NCI-H526 treated with DMSO at 0.1 percent for 48 hours (cell line): Measurements from ENCODE around the gene CLEC10A.
A peak's percentile ranks its signal among the peaks of the same experiment; 100 is the strongest.
"Not testable (repeated sequence)": the region's sequence is repeated elsewhere in the genome, so short reads cannot be mapped to it uniquely, and the experiment has no call there.

Source experiments
- DNase-seq: peaks from one replicate; lab custom pipeline; 2025; lab: John Stamatoyannopoulos, UW

Gene CLEC10A

DNA sequence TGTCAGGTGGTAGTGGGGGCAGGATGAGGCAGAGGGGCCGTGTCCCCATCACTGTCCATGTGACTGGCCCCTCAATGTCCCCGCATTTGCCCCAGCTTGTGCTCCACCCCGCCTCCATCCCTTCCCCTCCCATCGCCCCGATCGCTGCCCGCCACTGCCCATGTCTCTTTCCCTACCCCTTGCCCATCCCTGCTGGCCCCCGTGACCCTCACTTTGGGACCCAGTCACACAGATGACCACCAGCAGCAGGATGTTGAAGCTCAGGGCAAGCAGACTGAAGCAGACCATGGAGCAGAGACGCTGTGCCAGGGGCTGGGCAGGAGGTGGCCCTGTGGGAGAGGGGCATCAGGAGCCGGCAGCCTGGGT is 28.5 kb upstream of the CLEC10A start:
- no peak for DNase-seq

- DNase-seq, result no peak
Measured at GRCh38 chr17:7107795-7108559, 27.9 kb upstream of the CLEC10A start.

DNA sequence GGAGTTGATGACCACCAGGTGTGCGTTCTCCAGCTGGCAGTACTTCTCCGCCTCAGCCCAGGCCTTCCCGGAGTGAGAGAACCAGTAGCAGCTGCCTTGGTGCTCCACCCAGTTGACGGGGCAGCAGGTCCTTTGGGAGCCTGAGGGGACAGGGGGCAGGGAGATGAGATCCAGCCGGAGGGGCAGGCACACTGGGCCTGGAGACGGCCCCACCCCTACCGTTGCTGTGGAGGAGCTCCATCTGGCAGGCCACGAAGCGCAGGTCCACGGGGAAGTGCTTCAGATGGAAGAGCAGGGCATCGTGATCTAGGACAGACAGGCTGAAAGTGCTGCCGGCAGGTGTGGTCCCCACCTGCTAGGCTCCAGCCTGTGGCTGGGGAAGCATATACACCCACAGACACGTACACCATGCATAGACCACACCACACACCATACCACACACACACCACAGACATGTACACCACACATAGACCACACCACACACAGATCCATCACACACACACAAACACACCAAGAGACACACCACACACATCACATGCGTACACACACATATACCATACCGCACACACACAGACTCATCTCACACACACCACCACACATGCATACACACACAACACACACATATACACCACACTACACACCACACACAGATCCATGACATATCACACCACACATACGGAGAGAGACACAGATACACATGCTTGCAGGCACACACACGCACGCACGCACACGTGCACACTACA is 27.1 kb upstream of the CLEC10A start:
- peak; percentile 5 for DNase-seq

DNA sequence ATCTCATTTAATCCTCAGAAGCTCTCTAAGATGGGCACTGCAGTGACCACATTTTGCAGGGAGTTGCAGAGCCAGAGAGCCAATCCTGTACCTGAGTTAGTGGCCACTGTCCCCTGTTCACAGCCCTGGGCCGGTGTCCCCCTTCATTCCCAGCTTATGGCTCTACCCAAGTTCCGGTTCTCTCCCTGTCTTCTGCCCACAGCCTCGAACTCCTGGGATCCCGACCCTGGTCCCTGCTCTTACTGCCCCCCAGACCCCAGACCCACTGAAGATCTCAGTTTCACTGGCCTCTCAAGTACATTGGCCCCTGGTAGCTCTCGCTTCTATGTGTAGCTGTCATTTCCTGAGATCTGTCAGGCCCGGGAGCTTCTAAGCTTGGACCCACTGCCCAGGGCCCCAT is 22.4 kb upstream of the CLEC10A start:
- no peak for DNase-seq

DNA sequence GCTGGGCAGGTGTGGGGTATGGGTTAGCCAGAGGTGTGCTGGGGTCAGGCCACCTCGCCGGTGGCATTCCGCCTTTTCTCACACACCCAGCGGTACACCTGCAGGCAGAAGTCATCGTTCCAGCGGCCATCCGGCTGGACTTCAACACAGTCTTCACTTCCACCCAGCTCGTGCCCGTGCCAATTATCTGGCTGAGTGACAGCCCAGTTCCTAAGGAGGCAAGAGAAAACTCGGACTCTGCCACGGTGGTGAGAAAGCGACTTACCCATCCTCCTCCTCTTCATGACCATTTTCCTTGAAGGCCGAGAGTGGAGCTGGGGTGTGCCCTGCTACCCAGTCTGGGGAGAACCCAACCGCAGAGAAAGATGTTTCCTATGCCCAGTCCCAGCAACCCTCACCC is 21.5 kb upstream of the CLEC10A start:
- no peak for DNase-seq

DNA sequence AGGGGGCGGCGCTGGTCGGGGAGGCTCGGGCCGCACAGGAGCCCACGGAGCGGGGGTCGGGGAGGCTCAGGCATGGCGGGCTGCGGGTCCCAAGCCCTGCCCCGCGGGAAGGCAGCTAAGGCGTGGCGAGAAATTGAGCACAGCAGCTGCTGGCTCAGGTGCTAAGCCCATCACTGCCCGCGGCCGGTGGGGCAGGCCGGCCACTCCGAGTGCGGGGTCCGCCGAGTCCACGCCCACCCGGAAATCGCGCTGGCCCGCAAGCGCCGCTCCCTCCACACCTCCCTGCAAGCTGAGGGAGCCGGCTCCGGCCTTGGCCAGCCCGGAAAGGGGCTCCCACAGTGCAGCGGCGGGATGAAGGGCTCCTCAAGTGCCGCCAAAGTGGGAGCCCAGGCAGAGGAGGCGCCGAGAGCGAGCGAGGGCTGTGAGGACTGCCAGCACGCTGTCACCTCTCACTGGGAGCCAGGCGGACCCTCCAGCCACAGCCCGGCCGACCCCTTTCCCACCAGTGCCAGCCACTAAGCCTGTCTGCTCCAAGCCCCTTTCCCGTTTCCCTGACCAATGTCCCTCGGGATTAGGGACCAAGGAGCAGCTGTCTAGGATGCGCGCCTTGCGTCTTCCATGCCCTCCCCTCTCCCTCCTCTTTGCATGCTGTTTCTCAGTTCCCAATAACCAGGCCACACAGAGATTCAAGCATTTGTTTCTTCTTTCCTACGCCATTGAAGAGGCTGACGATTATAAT is 20.8 kb upstream of the CLEC10A start:
- DNase-seq, result not testable (repeated sequence)

GRCh38 chr17:7098802-7099459 is 18.9 kb upstream of the CLEC10A start:
- DNase-seq, result no peak

DNA sequence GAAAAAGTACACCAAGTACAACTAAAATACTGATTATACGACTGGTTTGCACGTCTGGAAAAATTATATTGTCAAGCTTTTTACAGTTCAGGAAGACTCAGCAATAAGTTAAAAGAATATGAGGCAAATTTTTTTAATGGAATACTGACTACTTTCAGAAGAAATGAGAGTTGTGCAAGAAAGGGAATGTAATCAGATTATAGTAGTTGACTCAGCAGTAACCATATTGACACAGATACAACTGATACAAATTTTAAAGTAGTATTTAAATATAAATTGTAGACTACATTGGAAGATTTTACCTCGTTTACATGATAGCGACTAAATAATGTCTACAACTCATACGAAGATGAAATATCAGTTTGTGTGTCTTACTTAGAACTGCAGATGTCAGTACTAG is 17.9 kb upstream of the CLEC10A start:
- DNase-seq, result no peak

GRCh38 chr17:7095625-7096024 is 15.6 kb upstream of the CLEC10A start:
- DNase-seq, result no peak

DNA sequence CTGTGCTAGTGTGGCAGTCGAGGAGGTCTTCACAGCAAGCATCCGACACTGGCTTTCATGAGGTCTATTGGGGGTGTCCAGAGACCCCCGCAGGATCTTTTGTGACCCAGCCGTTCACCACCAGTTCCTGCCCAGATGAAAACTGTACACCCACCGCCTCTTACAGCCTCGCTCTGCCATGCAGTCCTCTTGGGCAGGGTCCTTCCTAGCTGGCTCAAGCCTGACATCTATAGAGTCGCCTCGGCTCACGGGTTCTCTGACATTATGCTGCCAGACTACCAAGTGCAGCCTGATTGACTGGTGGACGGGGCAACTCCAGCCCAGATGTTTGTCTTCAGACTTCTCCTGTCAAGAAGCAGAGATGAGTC is 14.6 kb upstream of the CLEC10A start:
- DNase-seq, result no peak

DNA sequence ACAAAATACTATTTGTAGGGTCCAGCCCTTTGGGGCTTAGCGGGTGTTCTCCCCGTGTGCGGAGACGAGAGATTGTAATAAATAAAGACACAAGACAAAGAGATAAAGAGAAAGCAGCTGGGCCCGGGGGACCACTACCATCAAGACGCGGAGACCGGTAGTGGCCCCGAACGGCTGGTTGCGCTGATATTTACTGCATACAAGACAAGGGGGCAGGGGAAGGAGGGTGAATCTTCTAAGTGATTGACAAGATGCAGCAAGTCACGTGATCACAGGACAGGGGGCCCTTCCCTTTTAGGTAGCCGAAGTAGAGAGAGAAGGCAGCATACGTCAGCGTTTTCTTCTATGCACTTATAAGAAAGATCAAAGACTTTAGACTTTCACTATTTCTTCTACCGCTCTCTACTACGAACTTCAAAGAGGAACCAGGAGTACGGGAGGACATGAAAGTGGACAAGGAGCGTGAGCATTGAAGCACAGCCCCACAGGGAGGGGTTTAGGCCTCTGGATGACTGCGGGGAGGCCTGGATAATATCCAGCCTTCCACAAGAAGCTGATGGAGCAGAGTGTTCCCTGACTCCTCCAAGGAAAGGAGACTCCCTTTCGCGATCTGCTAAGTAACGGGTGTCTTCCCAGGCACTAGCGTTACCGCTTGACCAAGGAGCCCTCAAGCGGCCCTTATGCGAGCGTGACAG is 11.4 kb upstream of the CLEC10A start:
- not testable (repeated sequence) for DNase-seq

- DNase-seq, result not testable (repeated sequence)
Measured at GRCh38 chr17:7089570-7089969, 9.5 kb upstream of the CLEC10A start.

DNA sequence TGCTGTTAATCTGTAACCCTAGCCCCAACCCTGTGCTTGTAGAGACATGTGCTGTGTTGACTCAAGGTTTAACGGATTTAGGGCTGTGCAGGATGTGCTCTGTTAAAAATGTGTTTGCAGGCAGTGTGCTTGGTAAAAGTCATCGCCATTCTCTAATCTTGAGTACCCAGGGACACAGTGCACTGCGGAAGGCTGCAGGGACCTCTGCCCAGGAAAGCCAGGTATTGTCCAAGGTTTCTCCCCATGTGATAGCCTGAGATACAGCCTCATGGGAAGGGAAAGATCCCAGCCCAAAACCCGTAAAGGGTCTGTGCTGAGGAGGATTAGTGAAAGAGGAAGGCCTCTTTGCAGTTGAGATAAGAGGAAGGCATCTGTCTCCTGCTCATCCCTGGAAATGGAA is 8.4 kb upstream of the CLEC10A start:
- DNase-seq, result not testable (repeated sequence)

DNA sequence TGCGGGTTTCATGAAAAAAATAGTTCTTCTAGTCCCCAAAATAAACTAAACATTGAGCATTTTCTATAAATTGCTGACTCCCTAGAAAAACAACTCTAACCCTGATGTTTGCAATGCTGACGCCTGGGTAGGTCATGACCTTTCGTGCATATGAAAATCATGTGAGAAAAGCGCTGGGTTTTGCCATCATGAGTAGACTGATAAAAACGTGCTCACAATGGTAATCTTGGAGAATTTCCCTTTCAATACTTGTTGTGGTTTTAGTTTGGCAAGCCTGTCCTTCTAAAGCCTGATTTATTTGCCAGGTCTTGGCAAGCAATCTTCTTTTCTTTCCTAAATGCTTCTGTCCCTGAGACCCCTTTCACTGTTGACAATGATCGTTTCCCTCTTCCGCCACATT is 4.0 kb upstream of the CLEC10A start:
- DNase-seq, result no peak

- no peak for DNase-seq
Measured at GRCh38 chr17:7083592-7083991, 3.5 kb upstream of the CLEC10A start.

- DNase-seq, result no peak
Measured at GRCh38 chr17:7081341-7082062, 1.5 kb upstream of the CLEC10A start.

DNA sequence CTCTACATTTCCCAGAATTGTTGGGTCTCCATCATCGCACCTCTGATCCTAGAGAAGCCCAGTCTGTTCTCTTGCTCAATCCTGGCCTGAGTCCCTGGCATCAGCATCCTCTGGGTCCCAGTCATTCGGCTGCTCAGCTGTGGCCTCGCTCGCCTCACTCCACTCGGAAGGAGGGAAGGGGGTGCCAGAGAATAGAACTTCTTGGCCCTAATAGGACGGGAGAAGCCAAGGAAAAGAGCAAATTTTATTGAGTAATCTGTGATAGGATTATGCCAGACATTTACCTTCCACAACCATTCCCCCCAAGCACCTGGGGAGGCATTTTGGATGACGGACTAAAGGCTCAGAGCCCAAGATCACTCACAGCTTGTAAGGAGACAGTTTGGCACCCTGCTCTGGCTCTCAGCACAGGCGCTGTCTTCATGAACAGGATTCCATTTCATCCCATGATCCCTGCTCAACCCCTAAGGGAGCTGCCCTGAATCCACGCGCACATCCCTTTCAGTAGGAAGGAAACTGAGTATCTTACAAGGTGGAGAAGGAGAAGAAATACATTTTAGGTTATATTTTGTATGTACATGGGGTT is 498 bp upstream of the CLEC10A start:
- DNase-seq, result no peak

DNA sequence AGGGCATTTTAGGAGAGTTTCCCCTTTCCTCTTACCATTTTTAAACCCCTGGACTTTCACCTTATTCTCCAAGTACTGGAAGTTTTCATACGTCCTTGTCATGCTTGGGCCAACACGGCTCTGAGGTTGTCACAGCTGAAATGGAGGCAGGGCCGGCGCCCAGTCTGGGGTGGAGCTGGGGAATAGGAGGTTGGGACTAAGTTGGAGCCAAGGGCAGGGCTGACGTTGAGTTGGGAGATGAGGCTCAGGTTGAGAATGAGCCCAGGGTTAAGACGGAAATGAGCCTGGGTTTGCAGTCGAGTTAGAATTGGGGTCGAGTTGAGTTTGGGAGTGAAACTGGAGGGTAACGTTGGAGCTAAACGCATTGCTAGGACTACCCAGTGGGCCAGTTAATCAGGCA is 1.3 kb downstream of the CLEC10A start:
- DNase-seq, result no peak

DNA sequence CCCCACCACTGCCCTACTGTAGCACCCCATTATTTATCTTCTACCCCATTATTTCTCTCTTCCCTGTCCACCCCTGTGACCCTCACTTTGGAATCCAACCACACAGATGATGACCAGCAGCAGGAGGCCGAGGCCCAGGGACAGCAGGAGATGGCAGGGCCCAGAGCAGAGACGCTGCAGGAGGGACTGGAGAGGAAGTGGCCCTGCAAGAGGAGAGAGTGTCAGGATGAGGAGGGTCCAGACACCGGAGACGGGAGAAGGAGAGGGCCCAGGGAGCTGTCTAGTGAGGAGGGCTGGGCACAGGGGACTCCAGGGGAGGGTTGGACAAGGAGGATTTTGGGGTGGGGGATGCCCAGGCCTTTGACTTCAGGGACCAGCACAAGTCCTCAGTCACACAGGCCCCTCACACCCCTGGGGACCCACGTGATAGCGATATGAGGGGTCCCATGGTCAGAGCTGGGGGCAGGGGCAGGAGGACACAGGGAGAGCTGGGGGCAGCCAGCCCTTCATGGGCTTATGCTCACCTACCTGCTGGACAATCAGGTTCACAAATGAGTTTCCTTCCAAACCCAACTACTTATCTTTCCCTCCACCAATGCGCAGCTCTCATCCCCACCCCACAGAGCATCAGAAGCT is 2.0 kb downstream of the CLEC10A start:
- DNase-seq, result no peak

DNA sequence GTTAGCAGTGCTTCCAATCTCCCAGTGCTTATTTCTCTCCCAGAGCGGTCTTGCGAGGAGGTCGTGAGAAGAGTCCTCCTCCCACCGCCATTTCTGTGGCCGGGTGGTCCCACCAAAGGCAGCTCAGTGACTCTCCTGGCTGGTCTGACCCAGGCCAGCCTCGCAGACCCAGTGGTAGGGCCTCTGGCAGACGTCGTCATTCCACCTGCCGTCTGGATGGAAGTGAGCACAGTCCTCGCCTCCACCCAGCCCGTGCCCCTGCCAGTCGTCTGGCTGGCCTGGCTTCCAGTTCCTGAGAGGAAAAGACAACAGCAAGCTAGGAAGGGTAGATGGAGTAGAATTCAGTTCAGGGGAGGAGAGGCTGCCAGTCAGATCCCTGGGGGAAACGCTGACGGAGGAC is 5.1 kb downstream of the CLEC10A start:
- no peak for DNase-seq
